ENCODE results near the gene DMBX1. TPM values are rescaled to one million over a fixed set of nuclear protein-coding genes. Genes with fewer than 3 reads are reported as not detected.

DMBX1 gene
- not detected for polyA plus RNA-seq (2013, experiment 1 of 2; ENCODE audit: insufficient read length)
- not detected for polyA plus RNA-seq (2013, experiment 2 of 2; ENCODE audit: insufficient read length)

- no peak for DNase-seq
Measured at GRCh38 chr1:46489638-46490405, at the start of gene DMBX1. DMBX1 (plus strand) TSS chr1:46489836; CDS start chr1:46507011, 17,175 bp downstream.

GRCh38 chr1:46440478-46440877 is 49.2 kb upstream of the DMBX1 start:
- DNase-seq, result no peak

- DNase-seq, result peak; percentile 67
Measured at GRCh38 chr1:46442317-46443161, 47.1 kb upstream of the DMBX1 start.

- no peak for DNase-seq
Measured at GRCh38 chr1:46444466-46444865, 45.2 kb upstream of the DMBX1 start.

GRCh38 chr1:46445773-46446256 is 43.8 kb upstream of the DMBX1 start:
- DNase-seq, result no peak

GRCh38 chr1:46446646-46447498 is 42.8 kb upstream of the DMBX1 start:
- peak; percentile 56 for DNase-seq

- DNase-seq, result no peak
Measured at GRCh38 chr1:46447499-46448108, 42.0 kb upstream of the DMBX1 start.

- DNase-seq, result no peak
Measured at GRCh38 chr1:46448109-46448911, 41.3 kb upstream of the DMBX1 start.

GRCh38 chr1:46449223-46450159 is 40.1 kb upstream of the DMBX1 start:
- no peak for DNase-seq

GRCh38 chr1:46450160-46450517 is 39.5 kb upstream of the DMBX1 start:
- DNase-seq, result no peak

GRCh38 chr1:46451948-46452930 is 37.4 kb upstream of the DMBX1 start:
- DNase-seq, result no peak

- DNase-seq, result no peak
Measured at GRCh38 chr1:46452931-46453325, 36.7 kb upstream of the DMBX1 start.

GRCh38 chr1:46453449-46453848 is 36.2 kb upstream of the DMBX1 start:
- no peak for DNase-seq

- DNase-seq, result no peak
Measured at GRCh38 chr1:46455951-46456350, 33.7 kb upstream of the DMBX1 start.

- DNase-seq, result peak; percentile 21
Measured at GRCh38 chr1:46456411-46456963, 33.1 kb upstream of the DMBX1 start.

GRCh38 chr1:46457178-46457577 is 32.5 kb upstream of the DMBX1 start:
- DNase-seq, result no peak

GRCh38 chr1:46458190-46458589 is 31.4 kb upstream of the DMBX1 start:
- DNase-seq, result no peak

- DNase-seq, result no peak
Measured at GRCh38 chr1:46458846-46459245, 30.8 kb upstream of the DMBX1 start.

Measured in fibroblast of skin of abdomen (primary cell).